GM19372 (cell line): ENCODE measurements around the gene SP110.
"Not testable (repeated sequence)": the region's sequence is repeated elsewhere in the genome, so short reads cannot be mapped to it uniquely, and the experiment has no call there.

Source experiments
- ATAC-seq: cut with Tn5 transposase; IDR thresholded peaks from one replicate; pipeline ENCODE4 v1.9.1; 2021; ENCODE audit warnings: mild to moderate bottlenecking, low read depth, moderate library complexity; ENCODE audit not compliant: unreplicated experiment

SP110 gene

GRCh38 chr2:230129343-230129742 lies 90.4 kb downstream of the SP110 start:
- ATAC-seq: no peak

DNA sequence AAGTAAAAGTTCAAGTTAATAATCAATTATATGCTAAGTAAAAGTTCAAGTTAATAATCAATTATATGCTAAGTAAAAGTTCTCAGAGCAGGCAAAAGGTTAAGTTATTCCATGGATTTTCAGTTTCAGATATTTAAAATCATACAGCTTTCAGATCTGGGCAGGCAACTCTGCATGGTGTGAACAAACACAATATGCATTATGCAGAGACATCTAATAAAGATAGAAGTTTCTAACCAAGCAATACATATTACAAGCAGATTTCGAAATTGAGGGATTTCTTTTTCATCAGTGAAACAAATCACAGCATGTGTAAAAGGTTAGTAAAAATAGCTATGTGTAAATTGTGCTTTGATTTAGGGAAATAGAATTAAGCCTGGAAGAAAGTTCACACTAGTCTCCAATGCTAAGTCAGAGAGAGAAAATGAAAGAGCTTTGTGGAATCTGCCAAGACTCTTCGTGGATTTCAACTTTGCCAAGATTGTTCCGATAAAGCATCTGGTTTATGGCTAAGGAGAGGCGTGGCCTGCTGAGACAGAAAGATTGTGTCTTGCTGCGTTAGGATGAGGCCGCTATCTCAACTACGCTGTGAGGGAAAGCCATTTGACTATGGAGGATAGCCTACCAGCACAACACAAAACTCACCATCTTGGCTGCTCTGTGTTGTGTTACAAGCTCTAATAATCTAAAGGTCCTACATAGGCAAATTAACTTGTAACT lies 91.0 kb downstream of the SP110 start:
- ATAC-seq: no peak

DNA sequence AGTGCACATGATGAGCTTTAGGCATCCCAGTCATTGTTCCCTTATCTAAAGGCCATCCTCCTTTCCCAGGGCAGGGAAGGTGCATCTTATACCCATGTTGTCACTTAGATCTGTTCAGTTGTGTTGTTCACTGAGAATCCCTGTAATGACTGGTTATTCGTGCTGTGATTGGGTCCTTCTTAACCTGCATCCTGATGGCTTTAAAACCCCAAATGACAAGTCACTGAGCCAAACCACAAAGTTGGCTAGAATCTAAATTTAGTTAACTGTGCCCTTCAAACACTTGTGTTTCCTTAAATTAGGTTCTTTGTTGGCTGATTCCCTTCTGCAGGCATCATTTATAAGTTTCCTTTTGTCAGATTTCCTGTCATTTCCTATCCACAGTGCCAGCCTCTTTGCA lies 92.6 kb downstream of the SP110 start:
- no peak for ATAC-seq

GRCh38 chr2:230124757-230125431 lies 94.9 kb downstream of the SP110 start:
- ATAC-seq: no peak

DNA sequence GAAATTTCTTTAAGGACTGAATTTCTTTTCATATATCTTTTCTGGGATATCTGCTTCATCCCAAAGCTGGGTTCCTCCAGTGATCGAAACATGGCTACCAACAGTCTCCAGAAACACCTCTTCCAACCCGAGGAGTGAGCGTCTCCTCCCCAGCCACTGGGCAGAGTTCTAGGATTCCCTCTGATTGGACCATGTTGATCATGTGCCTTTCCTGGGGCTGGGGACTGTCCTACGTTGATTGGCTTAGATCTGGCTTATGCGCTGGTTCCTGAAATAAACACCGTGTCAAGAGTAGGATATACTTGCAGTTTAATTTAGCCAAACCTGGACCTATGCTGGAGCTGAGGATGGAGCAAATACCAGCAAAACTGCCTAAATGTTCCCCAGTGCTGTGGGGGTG lies 95.5 kb downstream of the SP110 start:
- no peak for ATAC-seq

- not testable (repeated sequence) for ATAC-seq
Observed at GRCh38 chr2:230120376-230120775, 99.4 kb downstream of the SP110 start.

DNA sequence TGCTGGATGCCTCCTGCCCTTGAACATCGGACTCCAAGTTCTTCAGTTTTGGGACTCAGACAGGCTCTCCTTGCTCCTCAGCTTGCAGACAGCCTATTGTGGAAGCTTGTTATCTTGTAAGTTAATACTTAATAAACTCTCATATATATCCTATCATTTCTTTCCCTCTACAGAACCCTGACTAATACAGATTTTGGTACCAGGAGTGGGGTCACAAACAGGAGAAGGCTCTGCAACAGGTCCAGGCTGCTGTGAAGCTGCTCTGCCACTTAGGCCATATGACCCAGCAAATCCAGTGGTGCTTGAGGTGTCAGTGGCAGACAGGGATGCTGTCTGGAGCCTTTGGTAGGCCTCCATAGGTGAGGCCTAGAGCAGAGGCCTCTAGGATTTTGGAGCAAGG lies 100.0 kb downstream of the SP110 start:
- not testable (repeated sequence) for ATAC-seq
